GM21723 (cell line): ENCODE data around the gene EXOC6B.
"Not testable (repeated sequence)": the region's sequence is repeated elsewhere in the genome, so short reads cannot be mapped to it uniquely, and the experiment has no call there.

Experiments
- ATAC-seq: cut with Tn5 transposase; IDR thresholded peaks from one replicate; pipeline ENCODE4 v1.9.1; 2021; ENCODE audit warnings: mild to moderate bottlenecking, moderate library complexity; ENCODE audit not compliant: unreplicated experiment

EXOC6B gene

DNA sequence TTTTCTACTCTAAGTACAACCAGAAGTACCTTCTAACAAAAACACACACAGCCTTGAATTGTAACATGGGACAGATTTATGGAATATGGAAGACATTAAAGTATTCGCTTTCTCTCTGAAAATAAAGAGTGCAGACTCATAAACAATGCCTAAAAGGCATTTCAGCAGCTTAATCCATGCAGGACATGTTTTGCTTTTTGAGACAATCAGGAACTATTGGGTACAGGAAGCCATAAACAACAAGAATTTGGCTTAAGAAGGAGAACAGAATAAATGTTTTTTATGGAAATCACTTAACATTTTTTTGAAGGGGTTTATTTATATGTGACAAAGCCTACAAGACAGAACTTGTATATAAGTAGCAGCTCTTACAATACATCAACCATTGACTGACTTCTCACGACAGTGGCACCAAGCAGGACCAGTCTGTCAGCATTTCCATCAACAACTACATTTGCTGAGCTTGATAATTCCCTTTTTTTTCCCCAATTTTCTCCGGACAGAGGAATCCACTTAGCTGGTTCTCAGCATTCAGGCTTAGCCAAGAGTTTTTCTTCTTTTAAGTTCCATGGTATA lies 140.1 kb downstream of the EXOC6B start:
- no peak for ATAC-seq

DNA sequence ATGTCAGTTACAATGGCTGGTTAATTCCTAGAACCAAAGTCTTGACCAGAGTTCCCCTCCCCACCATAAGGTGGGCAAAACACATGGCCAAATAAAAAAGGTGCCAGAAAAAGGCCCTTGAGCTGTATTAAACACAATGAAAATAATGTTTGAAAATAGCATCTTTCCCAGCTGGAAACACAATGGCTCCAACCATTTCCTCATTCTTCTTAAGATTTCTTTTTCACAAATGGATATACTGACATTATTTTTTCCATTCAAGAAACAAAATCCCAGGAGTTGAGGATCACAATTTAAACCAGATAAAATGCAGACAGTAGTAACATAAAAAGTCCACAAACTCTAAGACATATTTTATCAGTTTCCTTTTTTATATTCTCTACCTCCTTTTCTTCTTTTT lies 143.8 kb downstream of the EXOC6B start:
- no peak for ATAC-seq

DNA sequence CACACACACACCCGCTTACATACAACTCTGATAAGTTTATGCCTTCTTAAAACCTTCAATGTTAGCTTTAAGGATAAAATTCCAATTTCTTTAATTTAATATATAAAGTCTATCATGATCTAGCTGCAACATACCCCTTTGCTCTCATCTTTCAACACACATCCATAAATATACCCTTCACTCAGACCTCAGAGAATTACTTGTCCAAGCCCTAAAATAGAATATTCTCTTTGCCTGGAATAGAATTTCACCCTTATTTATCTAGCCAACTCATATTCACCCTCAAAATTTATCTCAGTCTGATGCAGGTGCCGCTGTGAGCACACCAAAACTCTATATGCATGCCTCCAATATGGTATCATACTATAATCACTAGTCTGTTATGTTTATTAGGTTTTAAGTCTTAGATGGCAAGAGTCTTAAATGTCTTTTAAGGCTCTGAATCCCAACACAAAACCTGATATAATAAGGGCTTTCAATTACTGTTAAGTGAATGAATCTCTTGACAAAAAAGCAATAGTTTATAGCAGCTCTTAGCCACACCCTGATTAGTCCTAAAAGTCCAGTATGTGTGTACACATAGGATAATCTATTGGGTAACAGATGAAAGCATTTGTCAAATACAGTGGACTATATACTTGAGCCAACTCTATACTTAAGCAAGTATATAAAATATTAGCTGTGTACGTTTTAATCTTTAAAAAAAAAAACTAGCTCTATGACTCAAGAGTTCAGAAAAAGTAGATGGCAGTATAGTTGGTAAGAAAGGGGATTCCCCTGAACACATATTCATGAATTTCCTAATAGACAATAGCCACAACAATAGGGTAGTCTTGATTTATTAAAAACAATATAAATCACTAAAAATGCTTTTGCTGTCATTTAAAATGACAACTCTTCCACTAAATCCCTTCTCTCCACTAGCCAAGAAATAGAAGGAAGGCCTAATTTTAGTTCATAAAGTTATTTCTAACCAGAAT lies 144.5 kb downstream of the EXOC6B start:
- ATAC-seq = no peak

DNA sequence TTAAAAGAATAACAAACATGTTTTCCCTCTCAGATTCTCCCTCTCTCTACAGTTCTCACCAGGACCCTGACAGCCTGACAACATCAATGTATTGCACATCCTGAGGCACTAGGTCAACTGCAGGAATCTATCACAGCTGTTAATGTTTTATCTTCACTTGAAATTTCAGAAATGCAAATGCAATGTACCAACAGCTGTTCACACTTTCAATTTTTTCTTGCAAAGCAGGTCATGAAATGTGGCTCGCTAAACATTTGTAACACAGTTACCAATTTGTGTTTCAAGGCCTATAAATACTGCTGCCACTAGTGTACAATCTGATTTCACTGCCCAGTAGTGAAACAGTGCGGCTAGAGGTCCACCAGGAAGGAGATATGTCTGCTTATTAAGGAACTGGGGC lies 147.8 kb downstream of the EXOC6B start:
- ATAC-seq = peak; percentile 48

DNA sequence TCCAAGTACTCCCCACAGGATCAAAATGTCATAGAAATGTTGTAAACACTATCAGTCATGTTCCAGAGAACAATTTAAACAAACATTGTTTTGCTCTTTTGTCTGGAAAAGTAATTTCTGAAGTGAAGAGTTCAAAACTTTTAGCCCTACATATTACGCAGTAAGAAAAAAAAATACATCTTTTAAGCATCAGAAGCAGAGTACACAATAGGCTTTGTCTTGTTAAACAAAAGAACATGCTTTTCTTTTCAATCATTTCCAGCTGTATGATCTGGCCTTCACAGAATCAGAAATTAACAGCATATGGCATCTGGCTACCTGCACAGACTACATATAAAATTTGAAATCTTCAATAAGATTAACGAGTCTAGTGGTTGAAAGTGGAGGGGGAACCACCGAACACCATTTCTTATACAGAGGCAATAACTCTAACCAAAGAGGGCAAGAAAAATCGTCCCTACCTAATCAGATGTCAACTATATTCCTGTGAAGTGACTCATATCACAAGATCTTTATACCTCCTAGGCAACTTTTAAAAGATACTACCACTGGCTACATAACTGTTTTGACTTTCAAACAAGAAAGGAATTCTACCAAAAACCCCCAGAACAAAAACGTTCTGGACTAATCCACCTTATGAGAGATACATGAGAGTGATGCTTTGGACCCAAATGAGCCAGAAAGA lies 149.3 kb downstream of the EXOC6B start:
- no peak for ATAC-seq

DNA sequence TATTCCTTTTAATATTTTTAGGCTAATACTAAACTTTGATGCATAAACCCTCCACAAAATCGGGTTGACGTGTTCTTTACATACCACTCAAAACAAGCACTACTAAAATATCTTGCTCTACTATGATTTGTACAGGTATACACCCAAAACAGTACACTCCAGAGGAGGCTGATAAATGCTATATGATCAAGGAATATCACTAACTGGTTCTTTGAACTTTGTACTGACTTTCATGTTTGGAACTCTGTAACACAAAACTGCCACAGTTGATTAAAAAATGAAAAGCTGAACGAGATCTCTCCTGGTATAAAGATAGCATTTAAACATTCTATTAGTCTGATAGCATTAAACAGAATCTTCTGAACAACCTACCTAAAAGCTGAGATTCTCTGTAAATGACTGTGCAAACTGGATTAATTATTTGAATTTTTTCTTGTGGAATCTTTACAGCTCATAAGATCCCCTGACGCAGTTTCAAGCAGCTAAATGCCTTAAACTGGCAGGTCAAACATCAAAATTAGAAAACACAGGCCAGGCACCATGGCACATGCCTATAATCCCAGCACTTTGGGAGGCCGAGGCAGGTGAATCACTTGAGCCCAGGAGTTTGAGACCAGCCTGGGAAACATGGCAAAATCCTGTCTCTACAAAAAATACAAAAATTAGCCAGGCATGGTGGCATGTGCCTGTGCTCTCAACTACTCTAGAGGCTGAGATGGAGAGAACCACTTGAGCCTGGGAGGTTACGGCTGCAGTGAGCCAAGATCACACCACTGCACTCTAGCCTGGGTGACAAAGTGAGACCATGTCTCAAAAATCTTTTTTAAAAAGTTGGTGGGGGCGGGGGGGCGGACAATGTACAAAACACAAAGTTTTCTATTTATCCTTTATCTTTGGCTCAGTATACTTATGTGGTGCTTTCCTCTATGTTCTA lies 150.6 kb downstream of the EXOC6B start:
- no peak for ATAC-seq

DNA sequence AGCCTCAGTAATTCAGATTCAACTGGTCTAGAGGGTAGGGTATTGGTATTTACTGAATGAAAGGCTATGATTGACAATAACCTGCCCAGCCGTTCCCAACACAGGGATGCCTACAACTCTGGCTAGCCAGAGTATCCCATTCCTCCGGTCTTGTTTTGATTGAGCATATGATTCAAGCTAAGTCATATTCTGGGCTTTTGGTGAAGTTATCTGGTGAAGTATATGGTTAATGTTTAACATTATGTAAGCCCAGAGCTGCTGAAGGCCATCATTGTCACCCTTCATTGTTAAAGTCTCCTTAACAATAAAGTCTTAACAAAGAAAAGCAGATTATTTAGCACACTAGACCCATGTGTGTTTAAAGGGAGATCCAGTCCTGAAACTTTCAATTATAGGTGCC lies 152.6 kb downstream of the EXOC6B start:
- ATAC-seq = no peak

DNA sequence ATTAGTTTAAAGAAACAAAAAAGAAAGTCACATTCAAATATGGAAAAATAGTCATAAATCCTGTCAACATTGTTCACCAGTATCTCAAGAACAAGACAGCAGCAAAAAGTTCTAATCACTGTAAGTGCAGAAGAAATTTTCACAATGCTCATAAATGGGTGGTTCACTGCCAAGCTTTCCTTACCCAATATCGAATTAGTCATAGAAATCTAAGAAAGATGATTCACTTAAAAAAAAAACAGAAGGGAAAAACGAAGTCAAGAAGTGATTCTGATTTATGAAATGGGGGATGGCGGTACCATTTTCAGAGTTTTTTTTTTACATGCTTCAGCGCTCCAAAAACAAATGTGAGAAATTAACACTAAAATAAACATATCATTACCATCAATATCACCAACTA lies 156.7 kb downstream of the EXOC6B start:
- ATAC-seq = no peak

DNA sequence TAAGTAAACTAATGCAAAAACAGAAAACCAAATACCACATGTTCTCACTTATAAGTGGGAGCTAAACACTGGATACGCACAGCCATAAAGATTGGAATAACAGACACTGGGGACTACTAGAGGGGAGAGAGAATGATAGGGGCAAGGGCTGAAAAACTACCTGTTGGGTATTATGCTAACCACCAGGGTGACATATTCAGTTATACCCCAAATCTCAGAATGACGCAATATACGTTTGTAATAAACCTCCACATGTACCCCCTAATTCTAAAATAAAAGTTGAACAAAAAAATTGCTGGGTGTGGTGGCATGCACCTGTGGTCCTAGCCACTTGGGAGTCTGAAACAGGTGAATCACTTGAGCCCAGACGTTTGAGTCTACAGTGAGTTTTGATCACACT lies 157.2 kb downstream of the EXOC6B start:
- ATAC-seq = no peak

DNA sequence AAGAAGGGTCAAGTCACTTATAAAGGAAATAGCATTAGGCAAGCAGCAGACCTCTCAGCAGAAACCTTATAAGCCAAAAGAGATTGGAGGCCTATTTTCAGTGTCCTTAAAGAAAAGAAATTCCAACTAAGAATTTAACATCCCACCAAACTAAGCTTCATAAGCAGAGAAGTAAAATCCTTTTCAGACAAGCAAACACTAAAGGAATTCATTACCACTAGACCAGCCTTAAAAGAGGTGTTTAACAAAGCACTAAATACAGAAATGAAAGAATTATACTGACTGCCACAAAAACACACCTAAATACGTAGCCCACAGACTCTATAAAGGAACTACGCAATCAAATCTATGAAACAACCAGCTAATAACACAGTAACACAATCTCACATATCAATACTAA lies 160.4 kb downstream of the EXOC6B start:
- no peak for ATAC-seq

DNA sequence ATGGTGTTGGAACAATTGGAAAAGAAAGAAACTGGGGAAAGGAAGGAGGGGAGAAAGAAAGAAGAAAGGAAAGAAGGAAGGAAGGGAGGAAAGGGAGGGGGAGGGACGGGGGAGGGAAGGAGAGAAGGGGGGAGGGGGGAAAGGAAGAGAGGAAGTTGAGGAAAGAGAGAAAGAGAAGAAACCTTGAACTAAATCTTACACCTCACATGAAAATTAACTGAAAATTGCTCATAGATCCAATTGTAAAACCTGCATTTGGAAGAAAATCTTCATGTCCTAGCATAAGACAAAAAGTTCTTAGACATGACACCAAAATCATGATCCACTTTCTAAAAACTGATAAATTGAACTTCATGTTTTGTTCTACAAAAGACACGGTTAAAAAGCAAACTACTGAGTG lies 163.8 kb downstream of the EXOC6B start:
- ATAC-seq = no peak

DNA sequence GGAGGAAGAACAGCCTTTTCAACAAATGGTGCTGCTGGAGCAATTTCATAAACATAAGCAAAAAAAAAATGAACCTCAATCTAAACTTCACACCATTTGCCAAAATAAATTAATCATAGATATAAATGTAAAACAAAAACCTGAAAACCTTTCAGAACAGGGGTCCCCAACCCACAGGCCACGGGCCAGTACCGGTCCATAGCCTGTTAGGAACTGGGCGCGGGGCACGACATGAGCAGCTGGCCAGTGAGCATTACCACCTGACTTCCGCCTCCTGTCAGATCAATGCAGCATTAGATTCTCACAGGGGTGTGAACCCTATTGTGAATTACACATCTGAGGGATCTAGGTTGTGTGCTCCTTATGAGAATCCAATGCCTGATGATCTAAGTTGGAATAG lies 176.0 kb downstream of the EXOC6B start:
- ATAC-seq = no peak

DNA sequence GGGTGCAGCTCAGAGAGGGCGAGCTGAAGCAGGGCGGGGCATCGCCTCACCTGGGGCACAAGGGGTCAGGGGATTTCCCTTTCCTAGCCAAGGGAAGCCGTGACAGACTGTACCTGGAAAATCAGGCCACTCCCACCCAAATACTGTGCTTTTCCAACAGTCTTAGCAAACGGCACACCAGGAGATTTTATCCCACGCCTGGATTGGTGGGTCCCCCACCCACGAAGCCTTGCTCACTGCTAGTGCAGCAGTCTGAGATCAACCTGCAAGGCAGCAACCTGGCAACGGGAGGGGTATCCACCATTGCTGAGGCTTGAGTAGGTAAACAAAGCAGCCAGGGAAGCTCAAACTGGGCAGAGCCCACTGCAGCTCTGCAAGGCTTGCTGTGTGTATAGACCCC lies 184.6 kb downstream of the EXOC6B start:
- ATAC-seq = not testable (repeated sequence)

DNA sequence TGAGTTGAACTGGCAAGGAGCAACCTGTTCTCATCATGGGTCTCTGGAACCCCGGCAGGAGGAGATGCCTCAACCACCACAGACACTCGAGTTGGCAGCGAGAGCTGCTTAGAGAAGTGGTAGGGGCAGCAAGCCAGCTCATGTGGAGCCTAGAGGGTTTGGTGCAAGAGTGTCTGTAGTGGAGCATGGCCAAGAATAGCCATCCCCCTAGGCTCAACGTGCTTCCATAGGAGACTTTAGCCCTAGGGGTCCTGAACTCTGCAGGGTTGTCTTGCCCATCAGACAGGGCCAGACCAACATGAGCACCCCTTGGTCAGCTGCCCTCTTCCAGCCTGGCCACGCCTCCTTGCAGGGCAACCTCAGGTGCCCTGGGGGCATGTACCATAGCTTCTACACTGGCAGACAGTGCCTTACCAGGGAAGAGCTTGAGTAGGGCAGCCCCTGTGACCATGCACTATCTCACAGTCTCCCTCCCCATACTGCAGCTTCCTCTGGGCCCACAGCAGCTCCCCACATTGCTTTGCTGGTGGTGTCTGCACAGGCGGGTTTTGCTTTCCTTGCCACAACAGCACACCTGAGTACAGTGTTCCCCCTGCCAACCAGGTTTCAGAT lies 187.1 kb downstream of the EXOC6B start:
- ATAC-seq = no peak

DNA sequence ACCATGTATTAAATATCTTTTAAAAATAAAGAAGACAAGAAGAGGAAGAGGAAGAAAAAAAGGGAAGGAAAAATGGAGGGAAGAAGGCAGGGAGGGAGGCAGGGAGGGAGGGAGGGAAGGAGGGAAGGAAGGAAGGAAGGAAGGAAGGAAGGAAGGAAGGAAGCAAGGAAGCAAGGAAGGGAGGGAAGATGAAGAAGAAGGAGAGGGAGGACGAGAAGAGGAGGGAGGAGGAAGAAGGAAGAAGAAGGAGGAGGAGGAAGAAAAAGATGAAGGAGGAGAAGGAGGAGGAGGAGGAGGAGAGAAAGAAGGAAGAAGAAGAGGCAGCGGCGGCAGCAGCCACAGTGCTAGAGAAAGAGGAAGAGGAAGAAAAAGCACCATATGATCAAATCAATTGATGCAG lies 189.6 kb downstream of the EXOC6B start:
- ATAC-seq = no peak

DNA sequence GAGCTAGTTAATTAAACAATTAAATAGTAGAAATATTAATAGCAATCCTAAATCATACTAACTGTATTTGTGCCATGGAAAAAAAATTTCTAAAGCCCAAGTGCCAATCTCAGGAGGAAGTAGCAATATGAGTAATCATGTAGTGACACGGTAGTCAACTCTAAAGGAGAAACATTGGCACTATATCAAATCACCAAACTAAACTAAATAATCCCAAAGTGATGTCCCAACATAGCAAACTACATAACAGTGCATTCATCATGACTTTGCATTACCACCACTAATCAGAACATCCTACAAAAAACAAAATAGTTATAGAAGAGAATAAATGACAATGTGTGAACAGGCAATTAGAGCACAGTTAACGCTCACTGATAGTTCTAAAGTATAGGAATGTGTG lies 195.1 kb downstream of the EXOC6B start:
- no peak for ATAC-seq

DNA sequence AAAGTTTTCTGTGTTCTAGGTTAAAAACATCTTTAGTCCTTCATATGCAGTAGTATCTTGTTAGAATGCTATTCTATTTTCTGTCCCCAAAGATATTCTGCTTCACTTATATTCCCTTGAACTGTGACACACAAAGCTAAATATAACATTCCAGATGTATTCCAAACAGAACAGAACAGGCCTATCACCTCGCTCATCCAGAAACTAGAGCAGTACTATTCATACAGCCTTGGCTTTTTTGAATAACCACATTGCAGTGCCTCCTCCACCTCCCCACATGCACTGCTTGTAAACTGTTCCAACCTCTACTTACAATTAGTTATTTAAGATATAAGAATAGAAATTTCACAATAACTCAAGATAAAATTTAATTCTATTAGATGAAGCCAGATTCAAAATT lies 196.8 kb downstream of the EXOC6B start:
- no peak for ATAC-seq

DNA sequence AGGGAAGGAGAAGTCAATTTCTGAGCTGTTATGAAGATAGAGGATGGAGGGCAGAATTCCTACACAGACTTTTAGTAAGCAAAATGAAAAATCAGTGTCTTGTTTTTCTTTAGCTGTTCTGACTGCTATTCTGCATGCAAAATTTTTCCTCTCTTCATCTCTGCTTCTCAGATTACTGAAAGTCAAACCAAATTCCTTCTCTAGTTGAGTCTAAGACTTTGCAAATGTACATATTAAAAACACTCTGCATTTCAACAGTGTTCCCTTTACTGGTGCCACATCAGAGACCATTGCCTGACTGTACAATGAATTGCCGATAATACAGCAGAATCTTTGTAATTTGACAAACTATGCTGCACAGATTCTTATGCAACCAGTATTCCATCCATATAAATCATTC lies 198.8 kb downstream of the EXOC6B start:
- ATAC-seq = no peak

DNA sequence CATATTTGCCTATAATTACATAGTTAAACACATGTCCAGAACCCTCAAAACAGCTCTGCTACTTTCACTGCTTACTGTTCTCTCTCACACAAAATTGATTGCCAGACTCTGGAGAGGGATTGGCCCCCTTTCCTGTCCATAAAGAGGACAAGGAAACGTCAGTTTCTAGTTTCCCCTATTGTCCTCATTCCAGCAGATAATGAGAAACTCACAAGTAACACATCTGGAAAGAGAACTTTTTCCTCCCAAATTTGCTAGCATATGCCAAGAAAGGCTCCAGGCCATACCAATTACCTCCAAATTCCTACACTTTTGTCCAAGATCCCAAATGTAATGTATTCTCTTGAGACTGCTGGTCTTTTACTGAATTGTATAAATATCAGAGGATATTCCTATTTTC lies 200.5 kb downstream of the EXOC6B start:
- no peak for ATAC-seq

DNA sequence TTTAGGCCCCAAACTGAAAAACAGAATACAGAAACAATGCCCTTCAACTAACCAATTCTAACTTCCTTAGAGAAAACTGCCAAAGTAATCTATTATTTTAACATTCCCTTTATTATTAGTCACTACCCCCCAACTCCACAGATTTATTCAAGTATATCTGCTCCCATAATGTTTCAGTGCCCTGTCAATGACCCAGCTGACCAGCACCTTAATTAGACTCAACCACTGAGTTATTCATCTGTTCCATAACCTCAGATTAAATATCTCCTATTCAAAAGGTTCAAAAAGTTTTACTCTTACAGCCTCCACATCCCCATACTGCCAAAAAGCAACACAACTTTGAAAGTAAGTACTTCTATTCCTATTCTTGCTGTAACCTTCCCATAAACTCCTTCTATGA lies 202.4 kb downstream of the EXOC6B start:
- ATAC-seq = no peak
